Muscle layer of duodenum (tissue), 2 donors: Measurements from ENCODE around the gene FGF1.

Source experiments
- H3K27ac ChIP-seq: one replicate; pipeline ENCODE4 v1.7.0; 2013; ENCODE audit warnings: mild to moderate bottlenecking, low read length
- H3K27me3 ChIP-seq: one replicate; pipeline ENCODE4 v1.7.0; 2013; ENCODE audit warnings: low read depth, mild to moderate bottlenecking, control low read depth, low read length
- H3K36me3 ChIP-seq, 2 donors: one replicate each; pipeline ENCODE4 v1.7.0; 2013; ENCODE audit warnings: low read length in 2 of 2, control low read depth in 1 of 2, mild to moderate bottlenecking in 1 of 2; ENCODE audit not compliant: insufficient read depth in 2 of 2, control insufficient read depth in 1 of 2
- H3K4me1 ChIP-seq, 2 donors: one replicate each; pipeline ENCODE4 v1.7.0; 2013; ENCODE audit warnings: low read length in 2 of 2, mild to moderate bottlenecking in 2 of 2, control low read depth in 1 of 2, moderate library complexity in 1 of 2; ENCODE audit not compliant: insufficient read depth in 2 of 2, control insufficient read depth in 1 of 2
- H3K4me3 ChIP-seq, 2 donors: one replicate each; pipeline ENCODE4 v1.7.0; 2013; ENCODE audit warnings: low read length in 2 of 2, low read depth in 1 of 2, mild to moderate bottlenecking in 1 of 2
- H3K9me3 ChIP-seq, 2 donors: one replicate each; pipeline ENCODE4 v1.7.0; 2013; ENCODE audit warnings: low read length in 2 of 2, control low read depth in 1 of 2, mild to moderate bottlenecking in 1 of 2; ENCODE audit not compliant: control insufficient read depth in 1 of 2
- donor health status: healthy.

Gene FGF1

DNA sequence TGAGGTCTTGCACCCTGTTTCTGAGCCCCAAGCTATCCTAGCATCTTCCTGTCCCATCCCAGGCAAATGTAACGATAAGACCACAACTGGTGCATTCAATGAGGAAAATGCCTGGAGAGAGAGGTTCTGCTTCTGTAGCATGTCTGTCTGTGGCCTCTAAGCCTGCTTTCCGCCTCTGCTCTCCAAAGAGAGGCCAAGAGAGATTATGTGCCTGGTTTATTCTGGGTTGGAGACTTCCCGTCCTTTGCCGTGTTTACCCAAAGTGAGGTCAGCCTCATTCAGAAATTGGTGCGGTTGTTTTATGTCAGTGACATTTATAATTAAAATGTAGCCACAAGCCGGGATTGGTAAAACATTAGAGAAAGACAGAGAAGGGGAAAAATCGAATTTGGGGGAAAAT, 77.8 kb downstream of the FGF1 start:
- no peak overlapping the region for H3K4me3 ChIP-seq
- no peaks in the 10 kb centered on the region for H3K9me3 ChIP-seq
- no peaks in the 10 kb centered on the region for H3K4me1 ChIP-seq
- H3K27ac ChIP-seq = no peak overlapping the region
- no peaks in the 10 kb centered on the region for H3K36me3 ChIP-seq
- H3K27me3 ChIP-seq = no peaks in the 10 kb centered on the region

DNA sequence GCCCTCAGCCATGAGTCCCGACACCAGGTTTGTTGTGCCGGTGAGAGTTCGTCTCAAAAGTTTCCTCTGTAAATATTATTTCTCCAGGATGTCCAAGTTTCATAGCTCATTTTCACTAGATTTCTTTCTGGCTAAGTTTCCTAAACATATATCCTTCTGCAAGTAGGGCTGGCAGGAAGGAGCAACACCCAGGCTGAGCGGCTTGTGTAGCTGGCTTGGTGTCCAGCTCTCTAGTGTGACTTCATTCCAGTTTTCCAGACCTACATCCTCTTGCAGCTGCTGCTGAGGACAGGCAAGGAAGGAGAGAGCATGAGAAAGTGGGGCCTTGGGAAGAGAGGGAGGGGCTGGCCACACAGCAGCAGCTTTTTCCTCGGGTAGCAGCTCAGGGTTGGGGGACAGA, 80.3 kb downstream of the FGF1 start:
- Histone ChIP-seq H3K27me3 (no peaks in the 10 kb centered on the region), H3K36me3 (no peaks in the 10 kb centered on the region), H3K27ac (no peak overlapping the region), H3K4me1 (no peaks in the 10 kb centered on the region), H3K9me3 (no peaks in the 10 kb centered on the region), H3K4me3 (no peak overlapping the region)

DNA sequence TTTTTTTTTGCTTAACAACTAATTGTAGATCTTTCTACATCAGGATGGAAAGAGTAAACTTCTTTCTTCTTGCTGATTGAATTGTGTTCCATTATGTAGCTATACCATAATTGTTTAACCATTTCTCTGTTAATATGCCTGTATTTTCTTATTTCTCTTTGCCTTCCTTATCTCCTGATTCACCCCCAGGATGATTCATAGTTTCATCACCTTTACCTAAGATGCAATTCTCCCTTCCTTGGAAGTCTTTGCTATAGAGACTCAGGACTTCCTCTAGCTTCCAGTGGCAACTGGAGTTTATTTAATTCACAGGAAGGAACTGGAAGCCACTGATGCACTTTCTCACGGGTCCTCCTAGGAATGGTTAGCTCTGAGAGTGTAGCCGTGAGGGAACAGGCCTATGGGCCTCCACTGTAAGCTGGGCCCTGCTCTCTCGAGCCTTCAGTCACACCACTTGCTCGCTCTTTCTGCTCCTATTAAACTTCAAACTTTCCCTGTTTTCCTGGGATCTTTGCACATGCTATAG, 83.1 kb downstream of the FGF1 start:
- H3K4me1 ChIP-seq = no peaks in the 10 kb centered on the region
- no peak overlapping the region for H3K4me3 ChIP-seq
- H3K27me3 ChIP-seq = no peaks in the 10 kb centered on the region
- no peaks in the 10 kb centered on the region for H3K9me3 ChIP-seq
- H3K36me3 ChIP-seq = no peaks in the 10 kb centered on the region
- no peak overlapping the region for H3K27ac ChIP-seq

DNA sequence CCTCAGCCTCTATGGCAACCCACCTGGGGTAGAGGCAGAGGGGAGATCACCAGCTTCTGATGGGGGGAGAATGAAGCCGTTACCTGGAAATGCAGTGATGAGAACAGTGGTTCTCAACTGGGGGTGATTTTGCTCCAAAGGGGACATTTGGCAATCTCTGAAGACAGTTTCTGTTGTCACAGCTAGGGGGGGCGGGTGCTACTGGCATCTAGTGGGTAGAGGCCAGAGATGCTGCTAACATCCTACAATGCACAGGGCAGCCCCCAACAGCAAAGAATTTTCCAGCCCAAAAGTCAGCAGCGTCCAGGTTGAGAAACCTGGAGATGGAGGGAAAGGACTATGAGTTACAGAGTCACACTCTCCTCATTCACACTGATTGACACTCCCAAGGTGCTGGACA, 84.5 kb downstream of the FGF1 start:
- no peak overlapping the region for H3K27ac ChIP-seq
- no peaks in the 10 kb centered on the region for H3K4me1 ChIP-seq
- no peaks in the 10 kb centered on the region for H3K9me3 ChIP-seq
- H3K27me3 ChIP-seq = no peaks in the 10 kb centered on the region
- peak overlapping the region in 1 of 2 donors; percentile 35 for H3K4me3 ChIP-seq
- no peaks in the 10 kb centered on the region for H3K36me3 ChIP-seq

DNA sequence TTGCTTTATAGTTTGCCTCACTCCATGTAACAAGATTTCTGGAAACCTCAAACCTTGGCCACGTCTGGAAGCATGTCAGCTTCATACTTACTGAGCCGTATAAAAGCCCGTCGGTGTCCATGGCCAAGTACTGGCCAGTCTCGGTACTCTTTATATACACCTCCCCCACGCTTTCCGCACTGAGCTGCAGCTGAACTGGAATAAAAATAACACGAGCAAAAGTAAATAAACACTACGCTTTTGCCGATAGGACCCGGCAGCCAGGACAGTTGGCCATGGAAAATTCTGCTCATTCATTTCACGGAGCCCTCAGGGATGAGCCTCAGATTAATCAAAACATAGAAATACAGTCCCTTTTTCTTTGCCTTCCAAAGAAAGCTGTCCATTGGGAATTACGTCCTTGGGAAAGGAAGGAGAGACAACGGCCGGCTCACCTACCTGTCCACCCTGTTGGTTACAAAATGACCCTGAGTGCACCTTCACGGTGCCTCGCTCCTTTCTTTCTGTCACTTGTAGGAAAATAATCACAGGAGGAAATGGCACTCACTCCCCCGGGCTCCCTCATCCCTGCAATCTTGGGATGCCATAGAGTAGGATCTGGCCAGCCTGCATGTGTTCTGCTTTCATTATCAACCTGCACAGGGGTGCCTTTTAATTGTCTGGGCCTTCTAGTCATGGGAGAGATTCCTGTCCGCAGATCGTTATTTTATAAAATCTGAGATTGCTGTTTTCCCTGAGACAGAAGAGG, 85.1 kb downstream of the FGF1 start:
- no peaks in the 10 kb centered on the region for H3K9me3 ChIP-seq
- H3K36me3 ChIP-seq = no peaks in the 10 kb centered on the region
- no peaks in the 10 kb centered on the region for H3K4me1 ChIP-seq
- no peak overlapping the region for H3K27ac ChIP-seq
- no peaks in the 10 kb centered on the region for H3K27me3 ChIP-seq
- peak overlapping the region; percentile 35 to 40 for H3K4me3 ChIP-seq

DNA sequence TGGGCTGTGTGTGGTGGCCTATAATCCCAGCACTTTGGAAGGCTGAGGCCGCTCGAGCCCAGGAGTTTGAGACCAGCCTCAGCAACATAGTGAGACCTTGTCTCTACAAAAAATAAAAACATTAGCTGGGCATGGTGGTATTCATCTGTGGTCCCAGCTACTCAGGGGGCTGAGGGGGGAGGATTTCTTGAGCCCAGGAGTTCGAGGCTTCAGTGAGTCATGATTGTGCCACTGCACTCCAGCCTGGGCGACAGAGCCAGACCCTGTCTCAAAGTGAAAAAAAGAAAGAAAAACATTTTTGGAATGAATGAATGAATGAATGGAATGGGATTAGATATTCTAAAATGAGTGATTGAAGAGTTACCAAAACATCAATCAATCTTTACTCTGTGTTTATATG, 85.8 kb downstream of the FGF1 start:
- Histone ChIP-seq H3K4me3 (no peak overlapping the region), H3K9me3 (no peaks in the 10 kb centered on the region), H3K36me3 (no peaks in the 10 kb centered on the region), H3K4me1 (no peaks in the 10 kb centered on the region), H3K27me3 (no peaks in the 10 kb centered on the region), H3K27ac (no peak overlapping the region)

DNA sequence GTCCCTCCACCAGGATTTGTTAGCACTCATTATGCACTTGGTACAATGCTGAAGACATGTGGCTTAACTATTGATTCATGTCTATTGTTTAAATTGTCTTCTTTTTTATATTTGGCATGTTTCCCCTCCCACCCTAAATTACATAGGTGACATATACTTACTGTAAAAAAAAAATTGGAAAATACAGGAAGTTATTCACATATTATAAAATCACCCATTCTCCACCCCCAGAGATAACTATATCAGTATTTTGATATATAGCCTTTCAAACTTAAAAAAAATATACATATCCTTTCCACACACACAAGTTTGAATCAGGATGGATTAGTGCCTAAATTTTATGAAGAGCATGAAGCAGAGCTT, 87.6 kb downstream of the FGF1 start:
- Histone ChIP-seq H3K27me3 (no peaks in the 10 kb centered on the region), H3K4me1 (no peaks in the 10 kb centered on the region), H3K4me3 (no peak overlapping the region), H3K36me3 (no peaks in the 10 kb centered on the region), H3K9me3 (no peaks in the 10 kb centered on the region), H3K27ac (no peak overlapping the region)

DNA sequence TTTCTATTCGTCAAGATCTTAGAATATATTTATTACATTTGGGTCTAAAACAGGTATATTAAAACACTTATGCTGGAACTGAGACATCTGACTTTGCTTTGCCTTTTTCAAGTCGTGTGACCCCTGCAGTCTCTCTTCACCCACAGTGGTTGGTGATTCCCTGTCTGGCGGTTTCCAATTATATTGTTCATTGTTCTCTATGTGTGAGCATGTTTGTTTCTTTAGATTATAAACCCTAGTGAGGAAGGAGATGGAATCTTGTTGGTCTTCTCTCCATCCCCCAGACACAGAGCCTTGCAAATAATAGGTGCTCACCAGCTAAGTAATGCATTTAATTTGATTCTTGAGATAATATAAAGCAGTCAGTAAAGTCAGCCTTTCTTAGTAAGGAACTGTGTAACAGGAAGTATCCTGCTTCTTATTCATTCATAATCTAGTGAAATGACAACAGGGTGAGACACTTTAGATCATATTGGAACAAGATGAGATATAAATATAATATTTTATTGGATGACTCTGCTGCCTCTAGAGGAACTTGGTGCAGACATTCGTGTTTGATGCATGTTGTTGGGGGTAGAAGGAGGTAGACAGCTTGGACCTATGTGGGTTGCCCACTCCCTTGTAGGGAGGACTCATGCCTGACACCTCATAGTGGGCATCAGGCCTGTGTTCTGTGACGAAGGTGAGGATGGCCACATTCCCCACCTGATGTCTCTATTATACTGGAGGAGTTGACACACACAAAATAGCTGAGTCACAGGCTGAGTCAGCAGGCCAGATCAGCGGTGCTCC, 88.1 kb downstream of the FGF1 start:
- no peaks in the 10 kb centered on the region for H3K27me3 ChIP-seq
- H3K27ac ChIP-seq = no peak overlapping the region
- no peaks in the 10 kb centered on the region for H3K9me3 ChIP-seq
- H3K36me3 ChIP-seq = no peaks in the 10 kb centered on the region
- H3K4me1 ChIP-seq = no peaks in the 10 kb centered on the region
- no peak overlapping the region for H3K4me3 ChIP-seq

DNA sequence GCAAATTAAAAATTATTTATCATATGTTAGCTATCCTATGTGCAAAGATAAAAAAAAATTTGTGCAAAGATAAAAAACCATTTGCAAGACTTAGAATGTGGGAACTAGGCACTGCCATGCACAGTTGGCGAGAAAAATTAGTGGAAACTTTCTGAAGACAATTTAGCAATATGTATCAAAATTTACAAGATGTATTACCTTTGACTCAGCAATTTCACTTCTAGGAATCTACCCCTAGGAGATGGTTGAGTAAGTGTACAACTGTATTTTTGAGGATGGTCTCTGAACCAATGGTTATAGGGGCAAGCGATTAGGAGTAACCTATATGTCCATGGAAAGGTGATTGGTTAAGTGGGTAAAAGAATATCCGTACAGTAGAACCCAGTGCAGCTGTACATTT, 88.9 kb downstream of the FGF1 start:
- Histone ChIP-seq H3K36me3 (no peaks in the 10 kb centered on the region), H3K4me3 (no peak overlapping the region), H3K4me1 (no peaks in the 10 kb centered on the region), H3K27me3 (no peaks in the 10 kb centered on the region), H3K9me3 (no peaks in the 10 kb centered on the region), H3K27ac (no peak overlapping the region)

DNA sequence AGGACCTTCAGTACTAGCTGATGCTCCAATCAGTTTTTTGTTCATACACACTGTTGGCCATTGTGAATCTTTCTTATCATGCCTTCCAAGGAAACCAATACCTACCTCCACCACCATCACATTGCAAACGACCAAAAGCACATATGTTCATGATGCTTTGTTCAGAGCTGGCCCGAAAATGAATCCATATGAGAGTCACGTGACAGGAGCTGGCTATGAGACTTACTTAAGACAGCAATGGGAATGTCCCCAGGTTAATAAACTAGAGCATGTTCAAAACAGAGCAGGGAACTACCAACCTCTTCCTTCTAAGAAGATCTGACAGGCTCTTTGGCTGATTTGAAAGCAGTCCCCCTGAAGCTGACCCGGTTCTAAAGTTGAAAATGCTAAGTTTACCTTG, 93.5 kb downstream of the FGF1 start:
- H3K27me3 ChIP-seq = no peaks in the 10 kb centered on the region
- H3K9me3 ChIP-seq = no peaks in the 10 kb centered on the region
- no peaks in the 10 kb centered on the region for H3K36me3 ChIP-seq
- H3K4me3 ChIP-seq = no peak overlapping the region
- no peaks in the 10 kb centered on the region for H3K4me1 ChIP-seq
- no peak overlapping the region for H3K27ac ChIP-seq

DNA sequence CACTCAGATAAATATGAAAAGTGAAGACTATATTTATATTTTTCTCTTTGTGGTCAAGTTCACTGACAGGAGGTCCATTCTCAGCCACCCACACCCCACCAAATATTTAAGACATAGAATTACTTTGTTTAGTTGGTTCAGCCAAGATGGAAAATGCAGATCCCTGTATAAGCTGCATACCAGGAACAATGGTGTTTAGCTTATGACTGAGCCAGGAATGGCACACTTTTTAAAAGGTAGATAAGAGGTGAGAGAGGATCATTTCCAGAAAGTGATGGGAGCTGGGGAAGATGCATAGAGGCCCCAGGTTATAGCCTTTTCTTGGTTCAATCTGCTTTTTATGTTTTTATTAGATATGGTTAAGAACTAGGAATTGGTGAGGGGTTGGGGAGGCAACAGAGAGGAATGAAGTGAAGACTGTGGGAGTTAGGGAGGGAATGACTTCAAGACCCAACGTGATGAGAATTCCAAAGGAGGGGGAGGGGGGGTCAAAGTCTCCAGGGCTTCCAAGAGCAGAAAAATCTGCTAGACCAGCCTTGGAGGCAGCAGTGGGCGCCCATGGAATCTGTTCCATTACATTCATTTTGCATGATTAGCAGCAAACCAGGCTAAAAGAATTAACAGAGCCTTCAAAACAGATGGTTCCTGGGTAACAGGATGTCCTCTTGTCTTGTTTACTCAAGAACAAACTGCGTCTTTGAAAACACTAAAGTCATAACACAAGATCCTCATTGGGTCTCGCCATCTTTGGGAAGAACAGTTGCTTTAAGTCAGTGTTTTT, 95.2 kb downstream of the FGF1 start:
- Histone ChIP-seq H3K4me3 (no peak overlapping the region), H3K27me3 (no peaks in the 10 kb centered on the region), H3K9me3 (no peaks in the 10 kb centered on the region), H3K36me3 (no peaks in the 10 kb centered on the region), H3K27ac (no peak overlapping the region), H3K4me1 (no peaks in the 10 kb centered on the region)
